Fibroblast of pulmonary artery (primary cell): ENCODE data around the gene CEACAM19.

Experiments used
- DNase-seq: peaks from one replicate; pipeline ENCODE4 v3.0.0-alpha.2; 2010; ENCODE audit warnings: low read depth
- H3K4me3 ChIP-seq: replicated peaks from 2 replicates; pipeline ENCODE4 v1.5.1; 2011; ENCODE audit warnings: low read depth, mild to moderate bottlenecking, control low read depth, low read length, moderate library complexity
- TF ChIP-seq, protein P1 (sequence below): IDR thresholded peaks from 2 replicates; pipeline ENCODE4 v1.5.1; 2011; ENCODE audit warnings: mild to moderate bottlenecking, control low read depth, low read length, inconsistent platforms; ENCODE audit errors: missing control alignments

Gene CEACAM19

DNA sequence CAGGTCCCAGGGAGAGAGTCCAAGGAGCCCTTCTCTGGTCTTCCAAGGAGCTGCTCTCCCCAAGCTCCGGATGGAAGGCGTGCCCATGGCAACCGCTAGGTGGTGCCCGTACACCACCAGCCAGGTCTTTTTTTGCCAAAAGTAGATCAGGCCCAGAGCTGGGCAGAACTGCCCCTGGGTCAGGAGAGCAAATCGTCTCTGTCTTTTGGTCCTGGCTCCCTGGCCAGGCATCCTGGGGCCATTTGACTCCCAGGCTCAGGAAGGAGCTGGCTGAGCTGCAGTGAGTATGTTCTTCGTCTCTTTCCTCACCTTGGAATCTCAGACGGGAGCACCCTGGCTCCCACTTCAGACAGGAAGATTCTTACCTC is 52.7 kb downstream of the CEACAM19 start:
- DNase-seq = peak; percentile 86
- TF ChIP-seq, protein P1, sequence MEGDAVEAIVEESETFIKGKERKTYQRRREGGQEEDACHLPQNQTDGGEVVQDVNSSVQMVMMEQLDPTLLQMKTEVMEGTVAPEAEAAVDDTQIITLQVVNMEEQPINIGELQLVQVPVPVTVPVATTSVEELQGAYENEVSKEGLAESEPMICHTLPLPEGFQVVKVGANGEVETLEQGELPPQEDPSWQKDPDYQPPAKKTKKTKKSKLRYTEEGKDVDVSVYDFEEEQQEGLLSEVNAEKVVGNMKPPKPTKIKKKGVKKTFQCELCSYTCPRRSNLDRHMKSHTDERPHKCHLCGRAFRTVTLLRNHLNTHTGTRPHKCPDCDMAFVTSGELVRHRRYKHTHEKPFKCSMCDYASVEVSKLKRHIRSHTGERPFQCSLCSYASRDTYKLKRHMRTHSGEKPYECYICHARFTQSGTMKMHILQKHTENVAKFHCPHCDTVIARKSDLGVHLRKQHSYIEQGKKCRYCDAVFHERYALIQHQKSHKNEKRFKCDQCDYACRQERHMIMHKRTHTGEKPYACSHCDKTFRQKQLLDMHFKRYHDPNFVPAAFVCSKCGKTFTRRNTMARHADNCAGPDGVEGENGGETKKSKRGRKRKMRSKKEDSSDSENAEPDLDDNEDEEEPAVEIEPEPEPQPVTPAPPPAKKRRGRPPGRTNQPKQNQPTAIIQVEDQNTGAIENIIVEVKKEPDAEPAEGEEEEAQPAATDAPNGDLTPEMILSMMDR = peak; percentile 98
- no peak overlapping the region for H3K4me3 ChIP-seq

DNA sequence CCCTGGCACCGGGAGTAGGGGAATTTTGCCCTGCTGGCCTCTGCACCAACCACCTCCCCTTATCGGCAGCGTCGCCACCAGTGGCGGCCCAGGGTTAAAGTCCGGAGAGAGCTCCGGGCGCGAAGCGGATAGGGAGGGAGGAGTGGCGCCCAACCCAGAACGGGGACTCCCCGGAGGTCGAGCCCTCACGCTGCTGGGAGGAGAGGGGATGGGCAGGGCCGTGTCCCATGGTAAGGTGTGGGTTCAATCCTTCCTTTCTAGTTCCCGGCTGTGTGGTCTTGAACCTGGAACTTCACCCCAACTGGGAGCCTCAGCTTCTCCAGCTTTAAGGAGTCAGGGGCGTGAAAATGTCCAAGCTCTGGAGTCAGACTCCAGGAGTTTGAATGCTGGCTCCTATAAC is 54.0 kb downstream of the CEACAM19 start:
- TF ChIP-seq, protein P1 = no peak
- no peak for DNase-seq
- H3K4me3 ChIP-seq = no peak overlapping the region

DNA sequence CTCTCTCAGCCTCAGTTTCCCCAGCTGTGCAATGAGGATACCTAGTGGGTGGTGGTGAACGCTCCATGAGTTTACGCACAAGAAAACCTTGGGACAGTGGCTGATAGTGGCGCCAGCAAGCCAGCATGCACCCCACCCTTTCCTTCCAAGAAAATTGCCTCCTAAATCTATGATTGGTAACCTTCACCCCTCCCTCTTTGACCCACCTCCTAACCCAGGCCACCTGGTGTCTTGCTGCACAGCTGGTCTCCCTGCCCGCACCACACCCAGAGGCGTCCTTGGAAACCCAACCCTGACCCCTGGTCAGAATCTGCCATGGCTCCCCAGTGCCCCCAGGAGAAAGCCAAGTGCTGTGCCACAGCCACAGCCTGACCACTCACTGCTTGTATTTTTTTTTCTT is 54.4 kb downstream of the CEACAM19 start:
- TF ChIP-seq, protein P1 = no peak
- no peak for DNase-seq
- no peak overlapping the region for H3K4me3 ChIP-seq

DNA sequence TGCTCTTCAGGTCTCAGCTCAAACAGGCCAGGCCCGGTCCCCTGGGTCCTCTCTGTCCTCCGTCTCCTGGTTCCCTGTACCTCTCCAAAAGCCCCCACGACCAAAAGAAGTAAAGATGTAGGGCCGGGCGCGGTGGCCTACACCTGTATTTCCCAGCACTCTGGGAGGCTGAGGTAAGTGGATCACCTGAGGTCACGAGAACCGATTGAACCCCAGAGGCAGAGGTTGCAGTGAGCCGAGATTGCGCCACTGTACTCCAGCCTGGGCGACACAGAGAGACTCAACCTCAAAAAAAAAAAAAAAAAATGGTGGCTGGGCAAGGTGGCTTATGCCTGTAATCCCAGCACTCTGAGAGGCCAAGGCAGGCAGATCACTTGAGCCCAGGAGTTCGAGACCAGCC is 55.2 kb downstream of the CEACAM19 start:
- no peak overlapping the region for H3K4me3 ChIP-seq
- TF ChIP-seq, protein P1 = no peak

DNA sequence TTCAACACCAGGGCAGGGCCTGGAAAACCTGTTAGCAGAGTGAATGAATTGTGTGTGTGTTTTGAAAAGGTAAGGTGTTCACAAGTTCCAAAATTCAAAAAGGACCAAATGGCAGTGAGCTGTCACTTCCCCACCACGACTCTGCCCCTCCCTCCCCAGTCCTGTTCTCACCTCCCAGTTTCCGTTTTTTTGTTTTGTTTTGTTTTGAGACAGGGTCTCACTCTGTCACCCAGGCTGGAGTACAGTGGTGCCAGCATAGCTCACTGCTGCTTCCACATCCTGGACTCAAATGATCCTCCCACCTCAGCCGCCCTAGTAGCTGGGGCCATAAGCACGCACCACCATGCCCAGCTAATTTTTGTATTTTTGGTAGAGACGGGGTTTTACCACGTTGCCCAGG is 56.9 kb downstream of the CEACAM19 start:
- no peak overlapping the region for H3K4me3 ChIP-seq
- DNase-seq = no peak
- TF ChIP-seq, protein P1 = no peak

More for the DNA sequence above, 55.2 kb downstream of the CEACAM19 start:
- DNase-seq = no peak

DNA sequence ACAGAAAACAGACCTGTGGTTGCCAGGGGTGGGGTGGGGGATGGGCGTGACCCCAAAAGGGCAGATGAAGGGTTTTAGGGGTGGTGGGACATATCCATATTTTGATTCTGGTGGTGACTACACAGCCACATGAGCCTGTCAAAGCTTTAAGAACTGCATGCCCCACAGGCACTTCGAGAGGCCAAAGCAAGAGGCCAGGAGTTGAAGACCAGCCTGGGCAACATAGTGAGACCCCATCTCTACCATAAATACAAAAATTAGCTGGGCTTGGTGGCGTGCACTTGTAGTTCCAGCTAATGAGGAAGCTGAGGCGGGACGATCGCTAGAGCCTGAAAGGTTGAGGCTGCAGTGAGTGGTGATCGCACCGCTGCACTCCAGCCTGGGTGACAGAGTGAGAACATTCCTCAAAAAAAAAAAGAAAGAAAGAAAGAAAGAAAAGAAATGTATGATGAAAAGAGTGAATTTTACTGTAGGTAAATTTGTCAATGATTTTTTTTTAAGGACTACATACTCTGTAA is 58.3 kb downstream of the CEACAM19 start:
- H3K4me3 ChIP-seq = no peak overlapping the region
- TF ChIP-seq, protein P1 = no peak
- DNase-seq = no peak

DNA sequence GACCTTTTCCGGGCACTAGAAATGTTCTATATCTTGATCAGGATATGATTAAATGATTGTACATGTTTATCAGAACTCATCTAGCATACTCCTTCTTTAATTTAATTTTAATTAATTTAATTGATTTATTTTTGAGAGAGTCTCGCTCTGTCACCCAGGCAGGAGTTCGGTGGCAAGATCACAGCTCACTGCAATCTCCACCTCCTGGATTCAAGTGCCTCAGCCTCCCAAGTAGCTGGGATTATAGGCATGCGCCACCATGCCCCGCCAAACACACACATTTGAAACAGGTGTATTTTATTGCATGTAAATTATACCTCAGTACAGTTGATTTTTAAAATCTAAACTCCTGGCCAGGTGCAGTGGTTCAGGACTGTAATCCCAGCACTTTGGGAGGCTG is 59.8 kb downstream of the CEACAM19 start:
- TF ChIP-seq, protein P1 = no peak
- no peak overlapping the region for H3K4me3 ChIP-seq
- no peak for DNase-seq
